HCT116 (cell line): ENCODE results near the gene PRKG1. TPM values are rescaled to one million over a fixed set of nuclear protein-coding genes. Genes with fewer than 3 reads are reported as not detected.

Experiments
- ATAC-seq: fragments of 200-7000 bp; cut with Tn5 transposase; 2 replicates; pipeline ENCODE4 v1.9.1; 2020; ENCODE audit warnings: mild to moderate bottlenecking, moderate library complexity
- BruUV-seq: library from RNA; stranded (reverse); fragments of 400-500 nt; replicated peaks from 2 replicates; lab custom pipeline; 2021; lab: Mats Ljungman, UMichigan
- CTCF ChIA-PET: fragments of 300-600 bp; sonication (Branson Sonifier 250); formaldehyde crosslinking; loops from one replicate; lab custom pipeline; 2021; ENCODE audit warnings: antibody characterized with exemption; lab: Charles Lee
- POLR2A ChIA-PET: fragments of 300-600, 350-600 bp; sonication (Branson Sonifier 250); formaldehyde crosslinking; loops from one replicate; lab custom pipeline; 2021; ENCODE audit warnings: antibody characterized with exemption; lab: Charles Lee
- RAD21 ChIA-PET, 2 experiments: fragments of 300-600 bp; sonication (Branson Sonifier 250); formaldehyde crosslinking; loops; one replicate each; lab custom pipeline; 2023; ENCODE audit warnings: low total read pairs in 2 of 2; ENCODE audit not compliant: uncharacterized antibody in 2 of 2, unreplicated experiment in 2 of 2, low non-redundant PET in 1 of 2; lab: Charles Lee
- DNase-seq: peaks from one replicate; pipeline ENCODE4 v3.0.0-alpha.2; 2010; ENCODE audit warnings: low read depth, low spot score
- H2AFZ ChIP-seq: fragments of 200-600 bp; shearing (Covaris generic), sonication (generic); 2 replicates; pipeline ENCODE4 v1.6.1; 2017; ENCODE audit warnings: low read depth, mixed run types, mixed read lengths, antibody characterized with exemption, low read length; ENCODE audit not compliant: poor library complexity, severe bottlenecking
- H3K27ac ChIP-seq: 2 replicates; pipeline ENCODE4 v1.5.1; 2012; ENCODE audit warnings: low read depth, low read length
- H3K27me3 ChIP-seq: fragments of 200-600 bp; sonication (generic); 2 replicates; pipeline ENCODE4 v1.6.1; 2016; ENCODE audit warnings: mixed run types, low read length, mixed read lengths; ENCODE audit not compliant: insufficient read depth
- H3K36me3 ChIP-seq, 2 experiments: fragments of 200-500 bp in 1 of 2; fragments of 200-600 bp in 1 of 2; sonication (Bioruptor generic) in 1 of 2; sonication (generic) in 1 of 2; 2 replicates each; pipeline versions ENCODE4 v1.5.1 to v1.6.1; 2014 to 2016; ENCODE audit warnings: low read length in 2 of 2, inconsistent platforms in 1 of 2, mixed read lengths in 1 of 2, mixed run types in 1 of 2; ENCODE audit not compliant: insufficient read depth in 2 of 2, control insufficient read depth in 1 of 2
- H3K4me1 ChIP-seq, 2 experiments: fragments of 200-600 bp in 1 of 2; sonication (generic) in 1 of 2; 2 replicates each; pipeline versions ENCODE4 v1.5.1 to v1.6.1; 2012 to 2017; ENCODE audit warnings: low read length in 2 of 2, inconsistent platforms in 1 of 2, mild to moderate bottlenecking in 1 of 2, mixed read lengths in 1 of 2, mixed run types in 1 of 2, moderate library complexity in 1 of 2; ENCODE audit not compliant: insufficient read depth in 2 of 2, control insufficient read depth in 1 of 2
- H3K4me2 ChIP-seq: fragments of 200-600 bp; sonication (generic); 2 replicates; pipeline ENCODE4 v1.6.1; 2017; ENCODE audit warnings: mixed run types, low read length, mixed read lengths
- H3K4me3 ChIP-seq, 2 experiments: fragments of 200-600 bp in 1 of 2; sonication (generic) in 1 of 2; replicated peaks in 1 of 2; 2 replicates each; pipeline ENCODE4 v1.5.1; 2011 to 2016; ENCODE audit warnings: low read length in 2 of 2, control low read depth in 1 of 2, low read depth in 1 of 2, mild to moderate bottlenecking in 1 of 2, mixed read lengths in 1 of 2, mixed run types in 1 of 2
- H3K79me2 ChIP-seq: fragments of 200-600 bp; sonication (generic); 2 replicates; pipeline ENCODE4 v1.6.1; 2017; ENCODE audit warnings: mild to moderate bottlenecking, mixed run types, low read length, moderate library complexity, mixed read lengths; ENCODE audit not compliant: insufficient read depth
- H3K9ac ChIP-seq: fragments of 200-600 bp; sonication (generic); 2 replicates; pipeline ENCODE4 v1.6.1; 2016; ENCODE audit warnings: low read length, mixed read lengths
- H3K9me2 ChIP-seq: fragments of 200-600 bp; sonication (generic), shearing (Covaris generic); 2 replicates; pipeline ENCODE4 v1.6.1; 2017; ENCODE audit warnings: mixed run types, mild to moderate bottlenecking, moderate library complexity; ENCODE audit not compliant: insufficient read depth
- H3K9me3 ChIP-seq, 2 experiments: fragments of 200-500 bp in 1 of 2; fragments of 200-600 bp in 1 of 2; sonication (Bioruptor generic) in 1 of 2; sonication (generic) in 1 of 2; 2 replicates each; pipeline ENCODE4 v1.6.1; 2014 to 2017; ENCODE audit warnings: low read length in 2 of 2, mixed read lengths in 2 of 2, inconsistent platforms in 1 of 2, low read depth in 1 of 2, mild to moderate bottlenecking in 1 of 2, mixed run types in 1 of 2, moderate library complexity in 1 of 2; ENCODE audit not compliant: control insufficient read depth in 1 of 2, insufficient read depth in 1 of 2
- H4K20me1 ChIP-seq: fragments of 200-600 bp; sonication (generic), shearing (Covaris generic); 2 replicates; pipeline ENCODE4 v1.6.1; 2017; ENCODE audit warnings: mixed run types, mild to moderate bottlenecking, moderate library complexity; ENCODE audit not compliant: insufficient read depth
- EGR1 ChIP-seq: IDR thresholded peaks from 2 replicates; pipeline ENCODE4 v1.6.1; 2012; ENCODE audit warnings: low read depth
- EZH2phosphoT487 ChIP-seq: fragments of 200-600 bp; IDR thresholded peaks from 2 replicates; pipeline ENCODE4 v1.6.1; 2018; ENCODE audit warnings: antibody characterized with exemption, borderline replicate concordance
- MAX ChIP-seq: IDR thresholded peaks from 2 replicates; pipeline ENCODE4 v1.6.1; 2012
- POLR2A ChIP-seq: IDR thresholded peaks from 2 replicates; pipeline ENCODE4 v1.7.0; 2011; ENCODE audit warnings: borderline replicate concordance; ENCODE audit not compliant: insufficient read depth, insufficient read length; ENCODE audit errors: extremely low read depth
- POLR2AphosphoS5 ChIP-seq: IDR thresholded peaks from 2 replicates; pipeline ENCODE4 v1.6.1; 2011; ENCODE audit warnings: mild to moderate bottlenecking, low read depth, low read length, moderate library complexity
- SP1 ChIP-seq: IDR thresholded peaks from 2 replicates; pipeline ENCODE4 v1.6.1; 2012; ENCODE audit warnings: low read depth
- YY1 ChIP-seq: IDR thresholded peaks from 2 replicates; pipeline ENCODE4 v1.6.1; 2011; ENCODE audit warnings: low read length, low read depth, moderate library complexity, mild to moderate bottlenecking; ENCODE audit not compliant: insufficient replicate concordance; ENCODE audit errors: extremely low read depth
- ZBTB33 ChIP-seq: IDR thresholded peaks from 2 replicates; pipeline ENCODE4 v1.6.1; 2011; ENCODE audit warnings: mild to moderate bottlenecking, low read length, moderate library complexity; ENCODE audit not compliant: insufficient replicate concordance; ENCODE audit errors: extremely low read depth
- ZFX ChIP-seq: fragments of 450-650 bp; IDR thresholded peaks from 2 replicates; pipeline ENCODE4 v1.6.1; 2017
- intact Hi-C: fragments of 100-400 bp; cut with micrococcal nuclease; formaldehyde crosslinking; loops from 2 replicates; pipeline ENCODE4 v1.10.0; 2022
- total RNA-seq: library from RNA; stranded (reverse); gene quantifications from one replicate; pipeline ENCODE4 v1.2.1, GENCODE V29; 2021; ENCODE audit not compliant: unreplicated experiment

The PRKG1 gene
- total RNA-seq, 1 experiment from 2014 or later: 1.4 TPM

- POLR2A ChIA-PET: no interaction called here
- H3K4me2 ChIP-seq: no peak overlapping the region
- CTCF ChIA-PET: no interaction called here
- no peaks in the 10 kb centered on the region for H3K9me3 ChIP-seq
- no peak for DNase-seq
- H3K36me3 ChIP-seq: no peaks in the 10 kb centered on the region
- ATAC-seq: no peak
- no peaks in the 10 kb centered on the region for H3K79me2 ChIP-seq
- TF ChIP-seq EZH2phosphoT487 (no peak), ZFX (no peak), SP1 (no peak), MAX (no peak), POLR2A (no peak), EGR1 (no peak), ZBTB33 (no peak), YY1 (no peak), POLR2AphosphoS5 (no peak)
- H3K4me3 ChIP-seq: no peak overlapping the region
- no peak overlapping the region for H3K27ac ChIP-seq
- no peak overlapping the region for H2AFZ ChIP-seq
- BruUV-seq: no TSS peak
- H4K20me1 ChIP-seq: no peaks in the 10 kb centered on the region; the same call in 1 of the 2 replicates
- no peaks in the 10 kb centered on the region for H3K9me2 ChIP-seq
- intact Hi-C loops: no loop called here
- RAD21 ChIA-PET: no interaction called here
- H3K9ac ChIP-seq: no peak overlapping the region
- peaks cover 39% of the 10 kb centered on the region for H3K27me3 ChIP-seq
- H3K4me1 ChIP-seq: no peaks in the 10 kb centered on the region
Observed at GRCh38 chr10:51108406-51108805, 34.1 kb downstream of the PRKG1 start.
